HUDEP-2 (cell line): ENCODE data around the gene HAUS1.
"Not testable (repeated sequence)": the region's sequence is repeated elsewhere in the genome, so short reads cannot be mapped to it uniquely, and the experiment has no call there.

ENCODE experiments used
- DNase-seq, 76 experiments: peaks; one replicate each; lab custom pipeline; 2025; ENCODE audit not compliant: unreplicated experiment in 76 of 76; lab: John Stamatoyannopoulos, UW

HAUS1 gene

DNA sequence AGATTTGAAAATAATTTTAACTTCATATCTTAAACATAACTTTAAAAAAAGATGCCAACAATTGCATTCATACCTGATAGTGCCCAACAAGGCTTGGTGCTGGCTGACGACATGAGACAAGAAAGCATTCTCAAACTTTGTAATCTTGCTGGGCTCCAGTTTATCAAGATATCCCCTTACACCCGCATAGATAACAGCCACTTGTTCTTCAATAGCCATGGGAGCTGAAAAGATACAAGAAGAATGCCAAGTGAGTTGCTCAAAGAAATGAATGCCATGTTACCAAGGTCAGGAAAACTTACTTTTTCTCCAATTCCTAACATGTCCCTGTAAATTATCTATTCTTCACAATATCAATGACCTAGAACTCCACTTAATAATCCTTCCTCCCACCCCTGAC lies 19.8 kb upstream of the HAUS1 start:
- no peak for DNase-seq

GRCh38 chr18:46088501-46088900 lies 15.7 kb upstream of the HAUS1 start:
- not testable (repeated sequence) for DNase-seq

GRCh38 chr18:46095532-46095931 lies 8.7 kb upstream of the HAUS1 start:
- no peak for DNase-seq

DNA sequence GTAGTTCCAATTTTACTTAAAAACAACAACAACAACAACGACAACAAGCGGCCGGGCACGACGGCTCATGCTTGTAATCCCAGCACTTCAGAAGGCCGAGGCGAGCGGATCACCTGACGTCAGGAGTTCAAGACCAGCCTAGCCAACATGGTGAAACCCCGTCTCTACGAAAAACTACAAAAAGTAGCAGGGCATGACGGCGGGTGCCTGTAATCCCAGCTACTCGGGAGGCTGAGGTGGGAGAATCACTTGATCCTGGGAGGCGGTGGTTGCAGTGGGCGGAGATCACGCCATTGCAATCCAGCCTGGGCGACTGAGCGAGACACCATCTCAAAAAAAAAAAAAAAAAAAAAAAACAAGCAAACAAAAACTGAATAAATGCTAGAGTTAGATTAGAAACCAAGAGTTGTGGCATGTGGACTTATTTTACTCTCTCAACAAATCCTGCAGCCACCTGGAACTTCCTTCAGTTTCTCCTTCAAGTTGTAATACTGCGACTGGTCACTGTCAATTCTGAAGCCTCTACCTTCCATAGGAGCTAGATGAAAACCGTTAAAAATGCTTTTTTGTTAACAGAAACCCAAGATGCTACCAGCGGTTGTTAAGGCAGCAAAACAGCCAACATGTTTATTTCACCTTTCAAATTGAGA lies 7.4 kb upstream of the HAUS1 start:
- peak in 10 of 76 experiments; percentile 2 to 60 (median 13) for DNase-seq

GRCh38 chr18:46097431-46097800 lies 6.8 kb upstream of the HAUS1 start:
- DNase-seq = peak in 2 of 76 experiments; percentile 12 to 42

- peak in 75 of 76 experiments; percentile 5 to 92 (median 78) for DNase-seq
These were observed 6.2 kb upstream of the HAUS1 start, which contains the start of gene ATP5F1A for GRCh38 chr18:46097801-46098615. ATP5F1A (minus strand) TSS chr18:46098296; CDS start chr18:46098231, 65 bp downstream.

GRCh38 chr18:46098616-46098933 lies 5.6 kb upstream of the HAUS1 start:
- peak in 2 of 76 experiments; percentile 44 to 49 for DNase-seq

DNA sequence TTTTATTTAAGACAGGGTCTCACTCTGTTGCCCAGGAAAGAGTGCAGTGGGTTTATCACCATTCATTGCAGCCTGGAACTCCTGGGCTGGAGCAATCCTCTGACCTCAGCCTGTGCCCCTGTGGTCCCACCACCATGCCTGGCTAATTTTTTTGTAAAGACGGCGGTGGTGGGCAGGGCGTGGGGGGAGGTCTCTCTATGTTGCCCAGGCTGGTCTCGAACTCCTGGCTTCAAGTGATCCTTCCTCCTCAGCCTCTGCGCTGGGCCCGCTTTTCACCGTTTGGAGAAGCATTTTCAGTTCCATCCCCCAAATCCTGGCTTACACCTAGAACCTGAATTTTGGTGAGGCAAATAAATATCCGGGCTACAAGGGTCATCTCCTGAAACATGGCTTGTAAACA lies 4.7 kb upstream of the HAUS1 start:
- DNase-seq = no peak

DNA sequence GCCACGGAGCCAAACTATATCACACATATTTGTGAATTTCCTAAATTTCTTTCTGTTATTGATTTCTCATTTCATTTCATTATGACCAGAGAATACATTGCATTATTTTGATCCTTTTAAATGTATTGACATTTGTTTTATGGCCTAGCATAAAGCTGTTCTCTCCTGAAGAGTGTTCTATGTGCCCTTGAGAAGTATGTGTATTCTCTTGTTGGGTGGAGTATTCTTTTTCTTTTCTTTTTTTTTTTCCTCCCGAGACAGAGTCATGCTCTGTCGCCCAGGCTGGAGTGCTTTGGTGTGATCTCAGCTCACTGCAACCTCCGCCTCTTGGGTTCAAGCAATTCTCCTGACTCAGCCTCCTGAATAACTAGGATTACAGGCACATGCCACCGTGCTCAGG lies 5.2 kb downstream of the HAUS1 start:
- no peak for DNase-seq

- no peak for DNase-seq
These were observed 6.2 kb downstream of the HAUS1 start for GRCh38 chr18:46110406-46110805.

DNA sequence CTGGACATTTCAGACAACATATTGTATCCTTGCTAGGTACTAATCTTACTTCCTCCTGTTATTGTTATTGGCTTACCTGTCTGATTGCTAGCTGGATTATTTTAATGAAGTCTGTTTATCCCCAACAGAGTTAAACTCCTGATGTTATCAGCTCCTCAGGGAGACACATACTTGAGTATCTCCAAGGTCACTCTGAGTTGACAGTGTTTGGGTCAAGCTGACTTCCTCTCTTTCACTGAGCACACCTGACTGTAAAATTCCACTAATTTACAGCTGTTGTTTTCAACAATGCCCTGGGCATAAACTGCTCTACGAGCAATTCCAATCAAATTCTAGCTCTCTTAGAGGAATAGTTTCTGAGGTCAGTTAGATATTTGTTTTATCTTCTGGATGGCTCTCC lies 9.6 kb downstream of the HAUS1 start:
- no peak for DNase-seq

GRCh38 chr18:46126625-46127024 lies 22.4 kb downstream of the HAUS1 start:
- DNase-seq = not testable (repeated sequence)

DNA sequence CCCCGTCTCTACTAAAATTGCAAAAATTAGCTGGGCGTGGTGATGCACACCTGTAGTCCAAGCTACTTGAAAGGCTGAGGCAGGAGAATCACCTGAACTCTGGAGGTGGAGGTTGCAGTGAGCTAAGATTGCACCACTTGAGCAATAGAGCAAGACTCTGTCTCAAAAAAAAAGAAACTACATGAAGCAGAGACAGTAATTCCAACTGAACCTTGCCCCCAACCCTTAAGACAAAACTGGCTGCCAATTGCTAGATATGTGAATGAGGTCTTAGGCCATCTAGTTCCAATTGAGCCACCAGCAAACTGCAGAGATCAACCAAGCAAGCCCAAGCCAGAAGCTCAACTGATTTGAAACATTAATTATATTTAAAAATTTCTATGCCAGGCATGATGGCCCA lies 25.9 kb downstream of the HAUS1 start:
- no peak for DNase-seq

- DNase-seq = not testable (repeated sequence)
These were observed 26.4 kb downstream of the HAUS1 start for GRCh38 chr18:46130549-46130948.

- DNase-seq = no peak
These were observed 29.3 kb downstream of the HAUS1 start for GRCh38 chr18:46133534-46133933.

DNA sequence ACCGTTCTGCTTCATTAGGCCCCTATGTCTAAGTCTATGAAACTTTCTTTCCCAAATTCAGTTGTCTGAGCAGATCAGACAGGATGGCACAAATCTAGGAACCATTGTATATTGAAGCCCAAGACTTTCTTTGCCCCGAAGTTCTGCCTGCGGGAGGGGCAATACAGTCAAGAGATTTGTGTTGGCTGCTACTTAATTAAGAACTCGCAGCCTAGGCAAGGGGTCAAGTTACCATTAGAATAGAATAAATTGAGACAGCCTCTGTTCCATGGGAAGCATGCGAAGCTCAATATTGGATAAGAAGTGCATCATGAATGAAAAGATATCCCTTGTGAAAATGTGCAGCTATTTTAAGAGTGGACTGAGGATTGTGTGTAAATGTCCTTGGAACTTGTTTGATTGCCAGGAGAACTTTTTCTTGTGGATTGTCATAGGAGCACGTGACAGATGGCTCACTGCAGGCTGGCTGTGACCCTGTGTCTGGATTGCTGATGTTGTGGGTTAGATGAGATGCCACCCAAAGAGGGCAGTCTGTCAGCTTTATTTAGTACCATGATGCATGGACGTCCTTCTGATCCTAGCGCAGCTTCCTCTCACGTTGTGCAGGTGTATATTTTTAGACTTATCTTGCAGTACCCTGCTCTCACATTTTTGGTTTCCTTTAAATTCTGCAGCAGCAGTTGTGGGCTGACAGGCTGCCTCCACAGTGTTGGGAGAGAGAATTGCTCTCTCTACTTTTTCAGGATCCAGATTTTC lies 30.9 kb downstream of the HAUS1 start:
- no peak for DNase-seq

- no peak for DNase-seq
These were observed 36.0 kb downstream of the HAUS1 start for GRCh38 chr18:46140173-46140572.

- no peak for DNase-seq
These were observed 37.0 kb downstream of the HAUS1 start for GRCh38 chr18:46141199-46141598.

DNA sequence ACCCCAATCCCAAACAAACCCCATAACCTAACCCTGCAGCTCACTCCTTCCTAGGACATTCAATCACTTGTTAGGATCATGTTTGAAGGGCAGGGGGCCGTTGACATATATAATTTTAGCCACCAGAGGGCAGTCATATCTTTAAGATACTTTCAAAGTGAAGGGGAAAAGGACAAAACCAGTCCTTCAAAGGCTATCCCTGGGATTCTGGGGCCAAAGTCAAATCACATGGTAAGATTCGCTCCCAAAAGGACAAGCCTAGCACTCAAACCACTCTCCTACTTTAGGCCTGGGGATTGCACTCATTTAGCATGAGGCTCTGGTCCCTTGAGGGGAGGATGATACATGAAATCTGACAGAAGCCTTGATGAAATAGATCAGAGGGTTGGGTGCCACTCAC lies 44.6 kb downstream of the HAUS1 start:
- peak in 56 of 76 experiments; percentile 8 to 83 (median 50) for DNase-seq

DNA sequence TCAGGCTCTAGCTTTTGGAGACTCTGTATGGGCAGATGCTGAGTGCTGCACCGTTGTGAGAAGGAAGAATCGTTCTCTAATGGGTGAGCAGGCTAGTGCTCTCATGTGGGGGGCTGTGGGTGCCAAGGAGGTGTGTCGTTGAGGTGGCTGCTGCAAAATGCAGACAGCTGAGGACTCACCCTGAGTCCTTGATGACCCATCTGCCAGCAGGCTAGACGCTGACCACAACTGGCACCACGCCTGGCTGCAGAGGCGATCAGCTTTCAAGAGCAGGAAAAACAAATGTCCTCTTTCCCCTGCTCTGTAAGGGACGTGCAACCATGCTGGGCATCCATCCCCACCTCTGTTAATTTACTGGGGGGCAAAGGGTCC lies 48.2 kb downstream of the HAUS1 start:
- peak in 74 of 76 experiments; percentile 8 to 89 (median 70) for DNase-seq

DNA sequence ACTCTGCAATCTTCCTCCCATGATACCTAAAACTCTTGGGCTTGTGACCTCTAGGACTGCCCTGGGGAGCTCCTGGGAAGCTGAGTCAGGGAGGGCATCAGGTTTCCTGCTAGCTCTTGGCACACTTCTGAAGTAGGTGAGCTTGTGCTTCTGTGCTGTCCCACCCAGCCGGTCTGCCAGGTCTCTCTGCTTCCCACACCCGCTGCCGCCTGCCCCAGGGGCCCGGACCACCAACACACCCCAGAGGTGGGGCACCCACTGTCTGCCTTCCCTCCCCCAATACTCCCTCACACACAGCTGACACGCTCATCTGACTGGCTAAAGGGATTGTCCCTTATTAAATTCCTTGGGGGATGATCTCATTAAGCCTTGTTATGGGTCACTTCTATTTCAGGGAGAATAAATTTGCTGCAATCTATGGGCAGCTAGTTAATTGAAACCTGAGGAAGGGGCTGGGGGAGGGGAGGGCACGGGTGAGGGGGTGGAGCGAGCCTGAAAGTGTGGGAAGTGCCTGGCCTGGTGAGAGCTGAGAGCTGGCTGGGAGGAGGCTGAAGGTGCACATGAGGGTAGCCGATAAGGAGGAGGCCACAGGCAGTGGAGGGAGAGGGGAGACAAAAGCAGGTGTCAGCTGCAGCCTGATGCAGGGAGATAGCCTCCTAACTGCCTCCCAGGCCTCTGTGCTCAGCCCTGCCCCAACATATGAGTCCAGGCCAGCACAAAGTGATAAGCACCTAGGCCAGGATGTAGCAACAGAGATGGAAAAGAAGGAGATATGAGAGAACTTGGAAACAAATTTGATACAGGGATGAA lies 48.8 kb downstream of the HAUS1 start:
- peak in 75 of 76 experiments; percentile 80 to 99 (median 94) for DNase-seq
